ENCODE data around the gene CKS2.

DNA sequence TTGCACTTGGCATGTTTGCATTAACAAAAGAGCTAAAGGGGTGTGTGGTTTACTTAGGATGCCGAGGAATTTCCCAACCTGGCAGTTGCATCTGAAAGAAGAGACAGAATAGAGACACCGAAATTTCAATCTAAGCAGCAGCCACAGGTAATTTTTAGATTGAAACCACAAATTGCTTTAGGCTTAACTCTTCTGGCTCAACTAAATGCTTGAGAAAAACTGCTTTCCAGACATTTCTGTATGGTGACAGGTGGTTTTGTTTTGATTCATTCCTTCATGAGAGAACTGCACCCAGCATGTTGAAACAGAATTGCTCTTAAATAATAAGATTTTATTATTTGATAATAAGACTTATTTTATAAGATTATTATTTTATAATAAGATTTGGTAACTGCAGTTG lies 28.8 kb downstream of the CKS2 start:
- TF ChIP-seq RARB (CRISPR knock-in tag; IDR thresholded peaks at IDR 0.05) (no peak), ZNF8 (CRISPR knock-in tag; IDR thresholded peaks at IDR 0.05) (no peak), OSR1 (CRISPR knock-in tag; IDR thresholded peaks at IDR 0.05) (no peak), ZFP3 (CRISPR knock-in tag; IDR thresholded peaks at IDR 0.05) (no peak), TOX (CRISPR knock-in tag; IDR thresholded peaks at IDR 0.05; ENCODE audit: borderline replicate concordance) (no peak), ZNF565 (CRISPR knock-in tag; conservative IDR thresholded peaks at IDR 0.05; ENCODE audit: low read depth) (no peak), ZC3H10 (CRISPR knock-in tag; IDR thresholded peaks at IDR 0.05) (no peak), CREB5 (CRISPR knock-in tag; IDR thresholded peaks at IDR 0.05; ENCODE audit: low read depth) (no peak)

Measured in SK-N-SH treated with all-trans-retinoic acid at 6 μM for 48 hours (cell line).